Parathyroid adenoma (tissue), 2 donors: Measurements from ENCODE around the gene CDCA5.

ENCODE experiments used
- H2AFZ ChIP-seq: fragments of 300-600 bp; sonication (generic); one replicate; pipeline ENCODE4 v1.7.0; 2017; ENCODE audit warnings: antibody characterized with exemption, mild to moderate bottlenecking
- H3K27ac ChIP-seq: fragments of 300-600 bp; sonication (generic); one replicate; pipeline ENCODE4 v1.7.0; 2017
- H3K27me3 ChIP-seq: fragments of 300-600 bp; sonication (generic); one replicate; pipeline ENCODE4 v1.7.0; 2017; ENCODE audit warnings: low read length; ENCODE audit not compliant: control insufficient read depth, insufficient read depth
- H3K36me3 ChIP-seq: fragments of 300-600 bp; sonication (generic); one replicate; pipeline ENCODE4 v1.7.0; 2017; ENCODE audit warnings: low read length; ENCODE audit not compliant: control insufficient read depth, insufficient read depth
- H3K4me1 ChIP-seq: fragments of 300-600 bp; sonication (generic); one replicate; pipeline ENCODE4 v1.7.0; 2017; ENCODE audit warnings: control low read depth
- H3K4me2 ChIP-seq: fragments of 300-600 bp; sonication (generic); one replicate; pipeline ENCODE4 v1.7.0; 2017; ENCODE audit warnings: low read length
- H3K4me3 ChIP-seq: fragments of 300-600 bp; sonication (generic); one replicate; pipeline ENCODE4 v1.7.0; 2017; ENCODE audit warnings: low read depth, low read length
- H3K79me2 ChIP-seq: fragments of 300-600 bp; sonication (generic); one replicate; pipeline ENCODE4 v1.7.0; 2017; ENCODE audit warnings: control low read depth
- H3K9ac ChIP-seq: fragments of 300-600 bp; sonication (generic); one replicate; pipeline ENCODE4 v1.7.0; 2017; ENCODE audit warnings: mild to moderate bottlenecking
- H3K9me3 ChIP-seq: fragments of 300-600 bp; sonication (generic); one replicate; pipeline ENCODE4 v1.7.0; 2017; ENCODE audit warnings: low read length; ENCODE audit not compliant: control insufficient read depth
- CTCF ChIP-seq: fragments of 300-600 bp; sonication (generic); IDR thresholded peaks from one replicate; pipeline ENCODE4 v1.7.0; 2017; ENCODE audit warnings: antibody characterized with exemption, mild to moderate bottlenecking
- donor health status: primary hyperparathyroidism.

Gene CDCA5

GRCh38 chr11:65131417-65131776, 47.6 kb upstream of the CDCA5 start:
- H3K4me2 ChIP-seq = no peak overlapping the region
- no peaks in the 10 kb centered on the region for H3K36me3 ChIP-seq
- H3K4me1 ChIP-seq = peaks cover 2% of the 10 kb centered on the region
- no peak overlapping the region for H3K4me3 ChIP-seq
- no peak overlapping the region for H2AFZ ChIP-seq
- H3K79me2 ChIP-seq = peaks cover 10% of the 10 kb centered on the region
- H3K9me3 ChIP-seq = no peaks in the 10 kb centered on the region
- H3K27me3 ChIP-seq = no peaks in the 10 kb centered on the region
- TF ChIP-seq CTCF = no peak
- H3K27ac ChIP-seq = no peak overlapping the region
- H3K9ac ChIP-seq = no peak overlapping the region

GRCh38 chr11:65130631-65131416, 47.0 kb upstream of the CDCA5 start:
- Histone ChIP-seq H3K27ac (no peak overlapping the region), H3K27me3 (no peaks in the 10 kb centered on the region), H3K4me2 (no peak overlapping the region), H3K4me1 (peaks cover 2% of the 10 kb centered on the region), H3K79me2 (peaks cover 10% of the 10 kb centered on the region), H3K9ac (no peak overlapping the region), H2AFZ (no peak overlapping the region), H3K36me3 (no peaks in the 10 kb centered on the region), H3K4me3 (no peak overlapping the region), H3K9me3 (no peaks in the 10 kb centered on the region)
- TF ChIP-seq CTCF = no peak

GRCh38 chr11:65129649-65130441, 46.0 kb upstream of the CDCA5 start:
- Histone ChIP-seq H3K4me1 (peaks cover 2% of the 10 kb centered on the region), H3K27ac (no peak overlapping the region), H3K27me3 (no peaks in the 10 kb centered on the region), H3K9me3 (no peaks in the 10 kb centered on the region), H3K4me2 (no peak overlapping the region), H3K79me2 (peaks cover 10% of the 10 kb centered on the region), H3K36me3 (no peaks in the 10 kb centered on the region), H3K9ac (no peak overlapping the region), H3K4me3 (no peak overlapping the region), H2AFZ (no peak overlapping the region)
- no peak for TF ChIP-seq CTCF

- no peak for TF ChIP-seq CTCF
- Histone ChIP-seq H3K27ac (no peak overlapping the region), H3K4me3 (no peak overlapping the region), H3K36me3 (no peaks in the 10 kb centered on the region), H3K79me2 (peaks cover 6% of the 10 kb centered on the region), H3K4me2 (no peak overlapping the region), H3K27me3 (no peaks in the 10 kb centered on the region), H3K4me1 (peaks cover 2% of the 10 kb centered on the region), H3K9ac (no peak overlapping the region), H2AFZ (no peak overlapping the region), H3K9me3 (no peaks in the 10 kb centered on the region)
Observed at GRCh38 chr11:65128182-65129145, 44.6 kb upstream of the CDCA5 start.
